GM18519 (cell line): ENCODE measurements around the gene CALCOCO1.
"Not testable (repeated sequence)": the region's sequence is repeated elsewhere in the genome, so short reads cannot be mapped to it uniquely, and the experiment has no call there.

Experiments used
- ATAC-seq: cut with Tn5 transposase; IDR thresholded peaks from one replicate; pipeline ENCODE4 v1.9.1; 2021; ENCODE audit warnings: mild to moderate bottlenecking, moderate library complexity; ENCODE audit not compliant: unreplicated experiment, low FRiP score

Gene CALCOCO1, protein sequence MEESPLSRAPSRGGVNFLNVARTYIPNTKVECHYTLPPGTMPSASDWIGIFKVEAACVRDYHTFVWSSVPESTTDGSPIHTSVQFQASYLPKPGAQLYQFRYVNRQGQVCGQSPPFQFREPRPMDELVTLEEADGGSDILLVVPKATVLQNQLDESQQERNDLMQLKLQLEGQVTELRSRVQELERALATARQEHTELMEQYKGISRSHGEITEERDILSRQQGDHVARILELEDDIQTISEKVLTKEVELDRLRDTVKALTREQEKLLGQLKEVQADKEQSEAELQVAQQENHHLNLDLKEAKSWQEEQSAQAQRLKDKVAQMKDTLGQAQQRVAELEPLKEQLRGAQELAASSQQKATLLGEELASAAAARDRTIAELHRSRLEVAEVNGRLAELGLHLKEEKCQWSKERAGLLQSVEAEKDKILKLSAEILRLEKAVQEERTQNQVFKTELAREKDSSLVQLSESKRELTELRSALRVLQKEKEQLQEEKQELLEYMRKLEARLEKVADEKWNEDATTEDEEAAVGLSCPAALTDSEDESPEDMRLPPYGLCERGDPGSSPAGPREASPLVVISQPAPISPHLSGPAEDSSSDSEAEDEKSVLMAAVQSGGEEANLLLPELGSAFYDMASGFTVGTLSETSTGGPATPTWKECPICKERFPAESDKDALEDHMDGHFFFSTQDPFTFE

DNA sequence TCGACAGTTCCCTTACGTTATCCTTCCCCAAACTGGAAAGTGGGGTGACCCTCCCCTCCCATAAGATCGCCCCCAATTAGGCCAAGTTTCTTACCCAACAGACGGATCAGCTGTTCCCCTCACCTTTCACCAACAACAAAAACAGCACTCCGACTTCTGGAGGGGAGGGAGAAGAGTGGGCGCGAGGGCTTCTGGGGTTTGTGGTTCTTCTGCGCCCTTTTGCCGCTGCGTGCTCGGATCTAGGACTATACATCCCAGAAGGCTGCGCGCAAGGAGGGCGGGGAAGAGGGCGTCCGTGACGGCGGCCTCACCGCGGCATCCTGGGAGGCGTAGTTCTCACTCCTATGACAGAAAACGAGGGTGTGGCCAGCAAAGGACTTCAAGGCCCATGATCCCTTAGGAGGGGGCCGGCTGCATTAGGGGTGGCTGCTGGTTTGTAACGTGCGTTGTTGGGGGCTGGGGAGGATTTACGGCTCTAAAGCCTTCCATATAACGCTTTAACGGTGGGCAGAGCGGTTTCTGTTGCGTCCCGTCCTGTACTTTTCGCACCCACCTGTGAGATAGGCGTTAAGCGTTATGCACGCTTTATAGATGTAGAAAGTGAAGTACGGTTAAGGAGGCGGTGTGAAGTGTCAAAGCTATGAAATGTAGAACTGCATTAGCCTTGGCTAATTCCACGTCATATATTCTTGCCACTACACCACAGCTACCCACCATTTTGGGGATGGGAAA is at the start of gene CALCOCO1:
CALCOCO1 (minus strand) TSS at position 143 of the 732 bp plus-strand sequence. CDS start 2,210 bp downstream, outside the sequence.
- ATAC-seq: peak; percentile 95

DNA sequence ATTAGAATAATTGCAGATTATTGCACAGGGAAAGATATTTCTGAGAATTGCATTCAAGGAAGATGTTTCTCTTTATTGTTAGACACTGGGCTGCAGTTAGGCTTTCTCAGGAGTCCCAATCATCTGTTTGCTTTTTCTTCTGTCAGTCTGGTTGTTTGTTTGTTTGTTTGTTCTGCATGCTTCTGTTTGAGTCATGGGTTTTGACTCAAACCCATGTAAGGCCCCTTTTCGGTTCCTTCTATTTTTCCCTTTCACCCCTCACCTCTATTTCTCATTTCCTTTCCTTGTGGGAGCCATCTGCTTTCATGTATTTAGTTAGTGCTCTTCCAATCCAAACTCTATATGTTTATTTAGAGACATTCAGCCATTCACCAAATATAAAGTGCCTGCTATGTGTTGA is 49.6 kb upstream of the CALCOCO1 start:
- no peak for ATAC-seq

DNA sequence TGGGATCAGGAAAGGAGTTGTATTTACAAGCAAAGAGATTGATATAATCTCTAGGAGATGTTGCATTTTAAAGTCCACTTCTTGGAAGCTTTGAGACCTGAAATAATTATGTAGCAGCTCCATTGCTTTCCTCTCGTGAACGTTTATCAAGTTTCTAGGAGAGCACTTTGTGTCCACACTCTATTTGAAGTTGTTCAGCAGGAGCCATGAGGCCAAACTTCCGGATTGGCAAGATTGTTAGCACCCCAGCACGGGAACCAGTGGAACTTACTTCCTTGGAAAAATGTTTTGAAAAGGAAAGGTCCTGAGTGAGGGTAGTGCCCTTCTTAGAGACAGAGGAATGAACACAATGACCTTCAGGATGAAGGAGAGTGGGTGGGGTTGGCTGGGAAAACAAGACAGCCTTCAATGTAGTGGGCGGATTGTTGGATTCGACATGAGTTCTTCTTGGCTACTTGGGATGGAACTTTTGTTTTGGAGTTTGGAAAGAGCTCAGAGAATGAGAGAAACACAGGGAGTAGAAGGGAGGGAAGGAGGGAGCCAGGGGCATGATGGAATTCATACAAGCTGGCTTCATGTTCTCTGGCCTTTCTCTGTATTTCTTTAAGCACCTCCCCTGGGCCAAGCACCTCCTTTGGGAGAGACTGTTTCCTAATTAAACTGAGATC is 48.4 kb upstream of the CALCOCO1 start:
- no peak for ATAC-seq

DNA sequence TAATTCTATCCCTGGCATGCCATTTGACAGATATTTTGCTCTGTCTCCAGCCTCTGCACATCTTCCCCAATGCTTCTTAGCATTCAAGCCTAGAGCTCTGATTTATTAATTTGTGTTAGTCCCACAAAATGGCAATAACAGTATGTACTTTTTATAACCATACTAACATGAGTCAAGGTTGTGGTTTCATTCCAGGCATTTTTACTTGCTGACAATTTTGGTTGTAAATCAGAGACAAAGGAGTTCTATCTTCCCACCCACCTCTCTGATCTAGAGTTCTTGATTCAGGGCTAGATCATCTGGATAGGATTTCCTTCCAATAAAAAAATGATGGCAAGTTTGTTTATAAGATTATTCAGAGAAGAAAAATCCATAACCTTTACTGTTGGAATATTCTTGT is 43.0 kb upstream of the CALCOCO1 start:
- no peak for ATAC-seq

DNA sequence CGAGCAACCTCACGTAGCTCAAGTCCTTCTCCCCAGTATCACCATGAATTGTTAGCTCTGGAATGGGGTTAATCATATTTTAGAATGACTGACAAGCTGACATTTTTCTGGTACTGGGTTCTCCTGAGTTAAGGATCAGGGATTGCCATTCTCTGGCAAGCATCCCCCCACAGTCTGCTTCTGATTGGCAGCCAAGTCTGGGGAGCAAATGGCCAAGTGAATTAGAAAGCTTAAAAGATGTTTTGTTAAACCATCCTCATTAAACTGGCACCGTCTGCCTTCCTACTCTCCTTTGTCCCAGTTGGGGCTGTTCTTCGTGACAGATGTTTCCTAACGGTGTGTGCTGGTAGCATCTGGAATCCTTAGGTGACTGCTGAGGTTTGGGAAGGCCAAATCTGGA is 41.7 kb upstream of the CALCOCO1 start:
- no peak for ATAC-seq

DNA sequence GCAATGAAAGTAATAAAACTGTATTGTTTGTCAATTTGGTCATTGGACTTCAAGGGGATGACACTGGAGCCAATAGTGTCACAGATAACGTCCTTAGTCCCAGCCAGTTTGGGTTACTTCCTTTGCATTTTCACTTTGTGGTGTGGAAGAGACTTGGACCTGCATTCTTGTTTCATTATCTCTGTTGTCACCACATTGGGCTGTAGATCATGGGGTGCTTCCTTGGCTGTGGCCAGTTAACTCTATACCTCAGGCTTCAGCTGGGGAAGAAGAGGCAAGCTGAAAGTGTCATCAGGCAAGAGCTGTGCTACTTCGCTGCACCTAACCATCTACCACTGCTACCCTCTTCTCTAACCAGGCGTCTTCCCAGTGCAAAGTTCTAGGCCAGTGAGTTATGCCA is 39.6 kb upstream of the CALCOCO1 start:
- no peak for ATAC-seq

DNA sequence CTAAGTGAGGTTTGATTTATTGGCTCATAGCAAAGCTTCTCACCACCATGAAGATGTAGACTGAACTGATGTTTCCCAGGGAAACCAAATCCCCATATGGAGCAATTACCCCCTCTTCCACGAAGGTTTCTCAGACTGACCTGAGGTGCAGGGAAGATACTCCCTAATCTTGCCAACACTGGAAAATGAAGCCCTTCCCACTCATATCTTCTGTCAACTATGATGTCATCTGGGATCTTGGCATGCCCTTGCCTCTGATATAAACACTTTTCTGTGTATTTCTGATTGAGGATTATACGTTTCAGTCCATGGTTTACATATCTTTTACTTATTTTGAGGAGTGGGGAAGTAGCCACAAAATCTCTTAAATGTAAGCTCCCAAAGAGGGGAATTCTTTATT is 38.6 kb upstream of the CALCOCO1 start:
- ATAC-seq: no peak

DNA sequence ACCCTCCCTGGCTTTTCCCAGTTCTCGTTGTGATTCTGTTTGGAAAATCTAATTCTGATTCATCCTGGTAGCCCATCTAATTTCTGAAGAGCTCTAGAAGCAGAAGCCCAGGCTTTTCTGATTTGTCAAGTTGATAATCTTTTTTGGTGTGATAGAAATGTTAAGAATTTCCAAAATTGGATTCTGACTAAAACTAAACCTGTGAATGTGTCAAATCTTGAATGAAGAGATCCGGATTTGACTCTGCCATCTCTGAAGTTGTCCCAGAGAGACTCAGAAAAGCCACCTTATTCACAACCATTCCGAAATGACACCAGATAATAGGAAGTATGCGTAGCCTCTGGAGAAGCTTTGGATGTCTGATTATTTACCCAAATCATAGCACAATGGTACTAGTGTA is 37.4 kb upstream of the CALCOCO1 start:
- no peak for ATAC-seq

DNA sequence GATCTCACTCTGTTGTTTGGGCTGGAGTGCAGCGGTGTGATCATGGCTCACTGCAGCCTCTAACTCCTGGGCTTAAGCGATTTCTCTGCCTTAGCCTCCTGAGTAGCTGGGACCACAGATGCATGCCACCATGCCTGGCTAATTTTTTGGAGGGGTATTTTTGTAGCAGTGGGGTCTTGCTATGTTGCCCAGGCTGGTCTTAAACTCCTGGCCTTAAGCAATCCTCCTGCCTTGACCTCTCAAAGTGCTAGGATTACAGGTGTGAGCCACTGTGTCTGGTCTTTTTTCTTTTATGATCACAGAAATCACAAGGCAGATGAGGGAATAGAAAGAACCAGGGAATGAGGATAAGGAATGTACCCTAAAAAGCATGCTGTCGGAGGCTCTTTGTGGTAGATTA is 35.5 kb upstream of the CALCOCO1 start:
- ATAC-seq: not testable (repeated sequence)

DNA sequence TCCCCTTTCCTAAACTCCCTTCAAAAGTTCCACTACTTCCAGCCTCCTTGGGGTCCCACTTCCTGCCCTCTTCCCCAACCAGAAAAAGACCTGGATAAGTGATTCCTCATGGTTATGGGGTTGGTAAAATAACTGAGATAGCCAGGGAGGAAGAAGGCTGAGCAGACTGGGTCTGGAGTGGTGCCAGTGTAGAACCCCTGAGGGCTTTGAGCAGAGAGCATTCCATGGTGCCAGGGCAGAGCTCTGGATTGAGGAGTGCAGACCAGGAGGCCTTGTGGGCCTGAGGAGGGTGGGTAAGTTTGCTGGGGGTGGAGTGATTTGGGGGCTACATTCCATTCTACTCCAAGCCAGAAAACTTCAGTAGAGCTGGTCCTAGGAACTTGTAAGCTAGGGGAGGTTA is 34.1 kb upstream of the CALCOCO1 start:
- ATAC-seq: no peak

DNA sequence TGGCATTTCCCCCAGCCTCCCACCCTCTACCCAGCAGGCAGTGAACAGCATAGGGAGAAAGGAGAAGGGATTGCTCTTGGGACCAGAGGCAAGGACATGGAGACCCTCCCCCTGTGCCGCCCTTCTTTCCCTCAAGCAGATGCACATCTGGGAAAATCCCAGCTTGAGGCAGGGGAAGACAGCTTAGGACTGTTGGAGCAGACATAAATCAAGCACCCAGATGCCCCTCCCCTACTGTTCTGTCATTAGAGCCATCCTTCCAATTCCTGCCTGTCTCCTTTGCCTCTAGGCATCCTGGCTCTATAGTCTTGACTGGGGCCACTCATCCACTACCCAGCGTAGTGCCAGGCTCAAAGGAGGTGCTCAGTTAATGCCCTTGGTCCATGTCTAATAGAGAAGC is 32.0 kb upstream of the CALCOCO1 start:
- ATAC-seq: no peak

DNA sequence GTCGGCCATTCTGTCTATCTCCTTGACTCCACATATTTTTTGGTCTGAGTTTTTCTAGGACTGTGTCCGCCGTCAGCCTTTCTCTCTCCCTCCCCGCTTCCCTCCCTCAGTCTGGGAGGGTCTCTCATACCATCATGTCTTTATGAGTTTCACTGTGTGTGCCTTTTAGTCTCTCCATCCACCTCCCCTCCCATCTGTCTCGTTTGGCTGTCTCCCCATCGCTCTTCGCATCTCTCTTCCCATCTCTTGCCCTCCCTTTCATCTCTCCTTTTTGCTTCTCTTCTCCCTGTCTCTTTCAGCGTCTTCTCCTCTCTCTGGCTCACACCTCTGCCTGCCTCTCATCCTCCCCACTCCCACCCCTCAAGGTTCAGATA is 31.5 kb upstream of the CALCOCO1 start:
- ATAC-seq: no peak

DNA sequence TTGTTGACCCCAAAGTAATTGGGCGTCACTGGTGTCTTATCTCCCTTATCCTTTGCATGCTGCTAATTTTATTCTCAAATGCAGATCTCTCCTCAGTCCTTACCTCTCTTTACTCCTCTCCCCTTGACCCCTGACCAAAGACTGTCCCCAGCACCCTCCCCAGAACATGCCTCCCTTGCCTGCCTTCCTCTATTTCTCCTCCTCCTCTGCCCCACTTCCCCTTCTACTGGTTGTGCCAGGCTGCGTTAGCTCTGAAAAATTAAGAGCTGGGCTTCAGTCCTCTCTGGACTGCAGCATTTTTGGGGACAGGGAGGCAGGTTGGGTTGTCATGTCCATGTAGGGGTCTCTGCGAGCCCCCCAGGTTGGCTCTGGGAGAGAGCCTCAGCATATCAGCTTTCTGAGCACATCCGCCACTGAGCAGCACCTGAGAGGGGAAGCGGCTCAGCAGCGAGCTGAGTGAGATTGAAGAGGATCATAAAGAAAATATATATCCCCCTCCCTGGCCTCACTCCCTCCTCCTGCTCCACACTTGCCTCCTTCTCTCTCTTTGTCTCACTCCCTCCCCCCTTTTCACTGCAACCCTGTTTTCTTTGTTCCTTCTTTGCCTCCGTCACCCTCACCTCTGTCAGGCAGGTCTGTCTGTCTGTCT is 31.0 kb upstream of the CALCOCO1 start:
- no peak for ATAC-seq

DNA sequence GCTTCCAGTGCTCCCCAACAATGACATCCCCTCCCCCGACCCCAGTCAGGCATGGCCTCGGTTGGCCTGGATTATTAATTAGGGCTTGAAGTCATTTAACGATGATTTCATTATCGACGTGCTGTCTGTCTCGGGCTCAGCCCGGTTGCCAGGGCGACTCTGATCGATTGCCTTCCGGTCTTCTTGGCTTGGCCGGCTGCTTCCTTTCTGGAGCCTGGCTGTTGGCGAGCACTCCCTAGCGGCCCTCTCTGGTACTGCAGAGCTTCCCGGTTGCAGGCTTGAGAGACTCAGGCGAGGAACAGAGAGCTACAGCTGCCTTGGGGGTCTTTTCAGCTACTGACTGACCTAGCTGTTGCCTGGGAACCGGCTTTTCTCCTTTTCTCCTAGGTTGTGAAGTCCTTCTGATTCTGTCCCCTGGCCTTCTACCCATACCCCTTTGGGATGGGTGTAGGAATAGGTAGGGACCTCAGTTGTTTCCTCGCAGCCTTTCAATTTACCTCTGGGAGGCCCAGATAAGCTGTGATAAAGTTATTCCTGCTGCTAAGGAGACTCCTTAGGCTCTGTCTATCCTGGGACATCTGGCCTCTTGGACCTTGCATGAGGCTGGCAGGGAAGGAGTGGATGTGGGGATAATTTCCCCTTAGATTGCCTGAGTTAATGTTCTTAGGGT is 30.0 kb upstream of the CALCOCO1 start:
- ATAC-seq: no peak

DNA sequence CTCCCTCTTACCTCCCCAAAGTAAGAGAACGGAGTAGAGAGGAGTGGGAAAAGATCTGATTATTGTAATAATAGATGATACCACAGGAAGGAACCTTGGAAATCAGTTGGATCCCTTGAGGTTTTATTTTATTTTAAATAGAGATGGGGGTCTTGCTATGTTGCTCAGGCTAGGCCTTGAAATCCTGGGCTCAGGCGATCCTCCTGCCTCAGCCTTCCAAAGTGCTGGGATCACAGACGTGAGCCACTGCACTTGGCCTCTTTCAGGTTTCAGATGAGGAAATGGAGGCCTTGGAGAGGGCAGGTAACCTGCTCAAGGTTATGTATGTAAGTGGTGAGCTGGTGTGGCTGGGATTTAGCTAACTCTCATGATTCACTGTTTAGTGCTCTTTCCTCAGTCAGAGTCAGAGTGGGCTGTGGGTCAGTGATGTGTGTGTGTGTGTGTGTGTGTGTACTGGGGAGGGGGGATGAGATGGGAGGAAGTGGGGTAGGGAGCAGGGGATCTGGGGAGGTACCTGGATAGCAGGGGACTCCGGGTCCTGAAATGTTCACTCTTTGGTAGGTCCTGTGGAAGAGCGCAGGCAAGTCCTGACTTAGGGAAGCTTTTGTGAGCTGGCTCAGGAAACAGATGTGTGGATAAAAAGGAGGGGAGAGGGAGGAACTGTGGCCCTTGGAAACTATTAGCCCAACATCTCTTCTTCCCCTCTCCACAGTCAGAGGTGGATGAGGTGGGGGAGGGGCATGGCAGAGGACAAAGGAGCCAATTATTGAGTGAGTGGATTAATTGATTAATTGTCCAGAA is 29.2 kb upstream of the CALCOCO1 start:
- ATAC-seq: no peak

DNA sequence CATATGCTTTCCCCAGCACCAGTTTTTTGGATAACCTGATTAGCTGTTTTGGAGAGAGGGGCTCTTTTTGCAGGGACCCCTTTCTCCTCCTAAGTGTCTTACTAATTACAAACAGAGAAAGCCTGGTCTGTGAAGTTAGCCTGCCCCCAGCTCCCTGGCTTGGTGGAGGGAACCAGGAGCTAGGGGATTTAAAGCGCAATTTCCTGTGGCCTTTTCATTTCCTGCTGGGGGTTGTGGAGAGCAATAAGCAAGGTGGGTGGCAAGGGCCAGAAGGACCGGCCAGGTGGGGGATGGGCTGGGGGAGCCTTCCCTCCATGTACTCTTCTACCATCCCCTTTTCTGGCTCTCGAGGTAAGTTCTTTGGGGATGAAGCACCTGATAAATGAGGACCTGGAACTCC is 28.6 kb upstream of the CALCOCO1 start:
- ATAC-seq: no peak

DNA sequence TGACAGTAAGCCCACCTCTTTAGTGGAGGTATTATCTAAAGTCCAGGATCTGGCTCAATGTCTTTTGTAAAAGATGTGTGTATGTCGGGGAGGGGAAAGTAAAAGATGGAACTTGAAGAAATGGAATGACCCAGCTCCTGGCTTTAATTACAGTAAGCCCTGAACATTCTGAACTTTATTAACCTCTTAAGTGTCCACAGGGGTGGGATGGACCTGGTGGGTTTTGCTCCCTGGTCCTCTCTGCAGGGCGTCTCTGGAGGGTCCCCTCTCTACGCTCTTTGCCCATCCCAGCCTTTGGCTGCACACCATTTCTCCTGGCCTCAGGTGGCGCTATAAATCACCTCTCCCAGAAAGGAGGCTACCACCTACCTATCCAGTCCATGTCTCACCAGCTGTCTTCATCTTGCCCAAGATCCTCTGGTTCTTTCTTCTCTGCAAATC is 28.2 kb upstream of the CALCOCO1 start:
- ATAC-seq: no peak

DNA sequence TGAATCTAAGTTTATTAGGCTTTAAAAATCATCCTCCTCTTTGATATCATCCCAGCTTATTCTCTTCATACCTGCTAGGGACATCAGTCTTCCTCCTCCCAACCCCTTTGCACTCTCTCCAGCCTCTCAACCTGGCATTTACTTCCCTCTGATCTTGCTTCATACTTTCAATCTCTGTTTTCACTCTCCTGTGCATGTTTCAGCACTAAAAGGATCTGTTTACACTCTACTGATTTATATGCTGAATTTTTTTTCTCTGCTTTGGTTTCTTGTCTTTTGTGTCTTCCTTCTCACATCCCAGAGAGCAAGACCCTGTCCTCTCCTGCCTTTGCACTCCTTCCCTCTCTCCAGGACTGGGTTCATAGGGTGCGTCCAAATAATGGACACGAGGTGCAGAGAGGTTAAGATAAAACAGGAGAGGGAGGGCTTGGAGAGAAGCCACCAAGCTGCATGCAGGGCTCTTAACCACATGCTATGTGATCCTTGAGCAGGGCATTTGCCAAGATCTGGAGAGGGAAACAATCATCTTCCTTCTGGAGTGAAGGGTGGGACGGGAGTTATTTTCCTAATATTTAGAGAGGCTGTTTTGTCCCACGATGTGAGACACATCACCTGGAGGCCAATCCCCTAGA is 27.5 kb upstream of the CALCOCO1 start:
- no peak for ATAC-seq

DNA sequence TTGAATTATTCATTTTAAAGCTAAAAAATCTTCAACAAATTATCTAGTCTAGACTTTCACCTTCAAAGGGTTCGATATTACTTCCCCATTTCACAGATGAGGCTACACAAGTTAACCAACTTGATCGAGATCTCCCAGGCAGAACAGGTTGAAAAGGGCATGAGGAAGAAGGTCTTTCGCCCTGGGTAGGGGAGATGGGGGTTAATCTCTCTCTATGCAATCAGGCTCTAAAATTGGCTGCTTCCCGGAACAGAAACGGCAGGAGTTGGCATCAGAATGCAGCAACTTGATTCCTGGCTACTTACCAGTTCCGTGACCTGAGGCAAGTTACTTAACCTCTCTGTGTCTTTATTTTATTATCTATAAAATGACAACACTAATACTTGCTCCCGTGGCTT is 26.9 kb upstream of the CALCOCO1 start:
- ATAC-seq: no peak
